ENCODE measurements around the gene CDC5L. TPM values are rescaled to one million over a fixed set of nuclear protein-coding genes. Genes with fewer than 3 reads are reported as not detected.

The CDC5L gene
- total RNA-seq, 1 donor from 2014 or later: 19.0 TPM

DNA sequence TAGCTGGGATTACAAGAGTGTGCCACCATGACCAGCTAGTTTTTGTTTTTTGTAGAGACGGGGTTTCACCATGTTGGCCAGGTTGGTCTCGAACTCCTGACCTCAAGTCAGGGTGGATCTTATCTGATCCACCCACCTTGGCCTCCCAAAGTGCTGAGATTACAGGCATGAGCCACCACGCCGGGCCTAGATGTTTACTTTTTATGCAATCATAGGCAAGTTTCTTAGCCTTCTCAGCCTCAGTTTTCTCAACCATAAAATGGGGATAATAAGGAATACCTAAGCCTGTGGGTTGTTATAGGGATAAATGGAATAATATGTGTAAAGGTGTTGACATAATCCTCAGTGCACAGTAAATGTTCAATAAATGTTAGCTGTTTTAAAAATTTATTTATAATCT, 35.2 kb upstream of the CDC5L start:
- H3K4me1 Mint-ChIP-seq (ENCODE audit: low read depth): no peaks in the 10 kb centered on the region
- H3K36me3 Mint-ChIP-seq (ENCODE audit: low read depth): no peaks in the 10 kb centered on the region
- peaks cover 20% of the 10 kb centered on the region for H3K27me3 Mint-ChIP-seq (ENCODE audit: low read depth)
- TF ChIP-seq, protein P1, sequence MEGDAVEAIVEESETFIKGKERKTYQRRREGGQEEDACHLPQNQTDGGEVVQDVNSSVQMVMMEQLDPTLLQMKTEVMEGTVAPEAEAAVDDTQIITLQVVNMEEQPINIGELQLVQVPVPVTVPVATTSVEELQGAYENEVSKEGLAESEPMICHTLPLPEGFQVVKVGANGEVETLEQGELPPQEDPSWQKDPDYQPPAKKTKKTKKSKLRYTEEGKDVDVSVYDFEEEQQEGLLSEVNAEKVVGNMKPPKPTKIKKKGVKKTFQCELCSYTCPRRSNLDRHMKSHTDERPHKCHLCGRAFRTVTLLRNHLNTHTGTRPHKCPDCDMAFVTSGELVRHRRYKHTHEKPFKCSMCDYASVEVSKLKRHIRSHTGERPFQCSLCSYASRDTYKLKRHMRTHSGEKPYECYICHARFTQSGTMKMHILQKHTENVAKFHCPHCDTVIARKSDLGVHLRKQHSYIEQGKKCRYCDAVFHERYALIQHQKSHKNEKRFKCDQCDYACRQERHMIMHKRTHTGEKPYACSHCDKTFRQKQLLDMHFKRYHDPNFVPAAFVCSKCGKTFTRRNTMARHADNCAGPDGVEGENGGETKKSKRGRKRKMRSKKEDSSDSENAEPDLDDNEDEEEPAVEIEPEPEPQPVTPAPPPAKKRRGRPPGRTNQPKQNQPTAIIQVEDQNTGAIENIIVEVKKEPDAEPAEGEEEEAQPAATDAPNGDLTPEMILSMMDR (IDR thresholded peaks at IDR 0.05): no peak
- no peak overlapping the region for H3K27ac Mint-ChIP-seq (ENCODE audit: unreplicated experiment)
- H3K9me3 Mint-ChIP-seq (ENCODE audit: low read depth): peaks cover 6% of the 10 kb centered on the region
- H3K4me3 Mint-ChIP-seq (ENCODE audit: unreplicated experiment): no peak overlapping the region
- DNase-seq (ENCODE audit: low spot score): no peak

DNA sequence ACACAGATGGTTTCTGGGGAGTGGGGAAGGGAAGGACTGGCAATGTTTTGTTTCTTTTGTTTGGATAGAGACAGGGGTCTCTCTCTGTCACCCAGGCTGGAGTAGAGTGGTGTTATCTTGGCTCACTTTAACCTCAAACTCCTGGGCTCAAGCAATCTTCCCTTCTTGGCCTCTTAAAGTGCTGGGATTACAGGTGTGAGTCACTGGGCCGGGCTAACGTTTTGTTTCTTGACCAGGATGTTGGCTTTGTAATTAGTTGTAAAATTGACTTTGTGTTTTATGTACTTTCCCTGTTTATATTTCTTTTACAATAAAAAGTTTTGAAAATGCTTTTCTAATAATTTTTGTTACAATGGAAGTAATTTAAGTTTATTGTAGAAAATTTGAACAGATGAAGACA, 34.2 kb upstream of the CDC5L start:
- peaks cover 27% of the 10 kb centered on the region for H3K27me3 Mint-ChIP-seq (ENCODE audit: low read depth)
- DNase-seq (ENCODE audit: low spot score): no peak

DNA sequence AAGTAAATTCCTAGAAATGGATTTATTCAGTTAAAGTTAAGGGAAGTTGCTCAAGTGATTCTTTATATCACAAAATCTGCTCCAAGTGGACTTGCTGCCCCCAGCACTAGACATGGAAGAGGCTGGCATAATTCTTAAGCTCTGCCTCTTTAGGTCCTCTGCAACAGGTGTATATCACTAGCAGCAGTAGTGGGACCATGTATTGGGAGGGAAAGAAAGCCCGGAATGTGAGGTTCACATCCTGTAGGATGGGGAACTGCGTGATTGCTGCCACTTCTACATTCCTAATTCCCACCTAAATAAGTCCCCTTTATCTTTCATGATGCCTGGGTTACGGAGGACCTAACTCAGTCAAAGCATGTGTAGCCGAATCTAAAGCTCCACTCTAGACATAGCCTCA, 31.9 kb upstream of the CDC5L start:
- H3K9me3 Mint-ChIP-seq (ENCODE audit: low read depth): peaks cover 6% of the 10 kb centered on the region
- H3K4me1 Mint-ChIP-seq (ENCODE audit: low read depth): no peaks in the 10 kb centered on the region
- peaks cover 34% of the 10 kb centered on the region for H3K27me3 Mint-ChIP-seq (ENCODE audit: low read depth)
- TF ChIP-seq, protein P1 (IDR thresholded peaks at IDR 0.05): no peak
- H3K4me3 Mint-ChIP-seq (ENCODE audit: unreplicated experiment): no peak overlapping the region
- no peak for DNase-seq (ENCODE audit: low spot score)
- no peaks in the 10 kb centered on the region for H3K36me3 Mint-ChIP-seq (ENCODE audit: low read depth)
- H3K27ac Mint-ChIP-seq (ENCODE audit: unreplicated experiment): no peak overlapping the region

More for the DNA sequence above, 34.2 kb upstream of the CDC5L start:
- no peaks in the 10 kb centered on the region for H3K36me3 Mint-ChIP-seq (ENCODE audit: low read depth)
- H3K4me3 Mint-ChIP-seq (ENCODE audit: unreplicated experiment): no peak overlapping the region
- TF ChIP-seq, protein P1 (IDR thresholded peaks at IDR 0.05): no peak
- peaks cover 6% of the 10 kb centered on the region for H3K9me3 Mint-ChIP-seq (ENCODE audit: low read depth)
- H3K27ac Mint-ChIP-seq (ENCODE audit: unreplicated experiment): no peak overlapping the region
- H3K4me1 Mint-ChIP-seq (ENCODE audit: low read depth): no peaks in the 10 kb centered on the region

DNA sequence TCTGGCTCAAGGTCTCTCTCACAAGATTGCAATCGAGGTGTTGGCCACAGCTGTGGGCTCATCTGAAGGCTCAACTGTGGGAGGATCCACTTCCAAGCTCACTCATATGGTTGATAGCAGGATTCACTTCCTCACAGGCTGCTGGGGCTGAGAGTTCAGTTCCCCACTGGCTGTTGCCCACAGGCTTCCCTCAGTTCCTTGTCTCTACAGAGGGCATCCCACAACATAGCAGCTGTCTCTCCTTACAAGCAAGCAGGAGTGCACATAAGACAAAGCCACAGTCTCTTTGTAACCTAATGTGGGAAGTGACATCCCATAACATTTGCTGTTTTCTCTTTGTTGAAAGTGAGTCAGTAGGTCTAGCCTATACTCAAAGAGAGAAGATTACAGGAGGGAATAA, 31.0 kb upstream of the CDC5L start:
- TF ChIP-seq, protein P1 (IDR thresholded peaks at IDR 0.05): no peak
- H3K27me3 Mint-ChIP-seq (ENCODE audit: low read depth): peaks cover 40% of the 10 kb centered on the region
- no peaks in the 10 kb centered on the region for H3K4me1 Mint-ChIP-seq (ENCODE audit: low read depth)
- no peak for DNase-seq (ENCODE audit: low spot score)
- no peak overlapping the region for H3K4me3 Mint-ChIP-seq (ENCODE audit: unreplicated experiment)
- H3K27ac Mint-ChIP-seq (ENCODE audit: unreplicated experiment): no peak overlapping the region
- H3K36me3 Mint-ChIP-seq (ENCODE audit: low read depth): no peaks in the 10 kb centered on the region
- H3K9me3 Mint-ChIP-seq (ENCODE audit: low read depth): peaks cover 6% of the 10 kb centered on the region

DNA sequence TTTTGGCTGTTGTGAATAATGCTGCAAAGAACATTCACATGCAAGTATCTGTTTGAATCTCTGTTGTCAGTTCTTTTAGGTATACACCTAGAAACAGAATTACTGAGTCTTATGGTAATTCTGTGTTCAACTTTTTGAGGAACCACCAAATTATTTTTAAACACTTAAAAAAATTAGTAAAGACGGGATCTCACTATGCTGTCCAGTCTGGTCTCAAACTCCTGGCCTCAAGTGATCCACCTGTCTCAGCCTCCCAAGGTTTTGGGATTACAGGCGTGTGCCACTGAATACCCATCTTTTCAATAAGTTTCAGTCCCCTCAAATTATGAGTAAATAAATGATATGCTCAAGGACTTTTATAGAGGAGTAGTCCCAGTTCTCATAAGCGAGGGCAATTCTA, 27.5 kb upstream of the CDC5L start:
- Mint-ChIP-seq H3K27ac (ENCODE audit: unreplicated experiment) (no peak overlapping the region), H3K27me3 (ENCODE audit: low read depth) (peaks cover 44% of the 10 kb centered on the region), H3K36me3 (ENCODE audit: low read depth) (no peaks in the 10 kb centered on the region)

More for the DNA sequence above, 27.5 kb upstream of the CDC5L start:
- TF ChIP-seq, protein P1 (IDR thresholded peaks at IDR 0.05): no peak
- DNase-seq (ENCODE audit: low spot score): no peak
- Mint-ChIP-seq H3K4me1 (ENCODE audit: low read depth) (no peaks in the 10 kb centered on the region), H3K4me3 (ENCODE audit: unreplicated experiment) (no peak overlapping the region), H3K9me3 (ENCODE audit: low read depth) (peaks cover 6% of the 10 kb centered on the region)
